Measurements from ENCODE around the gene ITGA4.
A peak's percentile ranks its signal among the peaks of the same experiment; 100 is the strongest.
"Not testable (repeated sequence)": the region's sequence is repeated elsewhere in the genome, so short reads cannot be mapped to it uniquely, and the experiment has no call there.

Gene ITGA4

GRCh38 chr2:181444654-181445053 lies 12.5 kb upstream of the ITGA4 start:
- Mint-ChIP-seq H3K4me1 (peaks cover 22% of the 10 kb centered on the region), H3K27me3 (no peaks in the 10 kb centered on the region), H3K4me3 (no peak overlapping the region), H3K9me3 (no peaks in the 10 kb centered on the region), H3K27ac (no peak overlapping the region), H3K36me3 (no peaks in the 10 kb centered on the region)
- no peak for ATAC-seq

- ATAC-seq: peak; percentile 56
- H3K4me3 Mint-ChIP-seq: no peak overlapping the region
Observed at GRCh38 chr2:181446985-181447384, 10.2 kb upstream of the ITGA4 start.

GRCh38 chr2:181449278-181449677 lies 7.9 kb upstream of the ITGA4 start:
- H3K27me3 Mint-ChIP-seq, ATAC-seq, H3K27ac Mint-ChIP-seq, H3K36me3 Mint-ChIP-seq, H3K9me3 Mint-ChIP-seq, H3K4me3 Mint-ChIP-seq: not testable (repeated sequence)
- H3K4me1 Mint-ChIP-seq: peaks cover 22% of the 10 kb centered on the region

More at GRCh38 chr2:181446985-181447384, 10.2 kb upstream of the ITGA4 start:
- H3K27me3 Mint-ChIP-seq: no peaks in the 10 kb centered on the region
- H3K4me1 Mint-ChIP-seq: peaks cover 18% of the 10 kb centered on the region
- no peaks in the 10 kb centered on the region for H3K36me3 Mint-ChIP-seq
- H3K9me3 Mint-ChIP-seq: no peaks in the 10 kb centered on the region
- peak overlapping the region; percentile 28 for H3K27ac Mint-ChIP-seq

- Mint-ChIP-seq H3K9me3 (no peaks in the 10 kb centered on the region), H3K4me1 (peaks cover 41% of the 10 kb centered on the region), H3K27ac (peak overlapping the region; percentile 49), H3K36me3 (no peaks in the 10 kb centered on the region), H3K4me3 (no peak overlapping the region), H3K27me3 (no peaks in the 10 kb centered on the region)
- no peak for ATAC-seq
Observed at GRCh38 chr2:181454686-181455450, 2.3 kb upstream of the ITGA4 start.

- Mint-ChIP-seq H3K36me3 (no peaks in the 10 kb centered on the region), H3K9me3 (no peaks in the 10 kb centered on the region), H3K27me3 (no peaks in the 10 kb centered on the region), H3K4me1 (peaks cover 58% of the 10 kb centered on the region), H3K27ac (peak overlapping the region; percentile 69), H3K4me3 (peak overlapping the region; percentile 92)
- ATAC-seq: peak; percentile 92
Observed at GRCh38 chr2:181456660-181457120, 496 bp upstream of the ITGA4 start.

- peaks cover 66% of the 10 kb centered on the region for H3K4me1 Mint-ChIP-seq
Observed at GRCh38 chr2:181457741-181458425, 697 bp downstream of the ITGA4 start.

GRCh38 chr2:181458871-181459270 lies 1.7 kb downstream of the ITGA4 start:
- Mint-ChIP-seq H3K27ac (peak overlapping the region; percentile 69), H3K4me1 (peaks cover 76% of the 10 kb centered on the region), H3K36me3 (peaks cover 4% of the 10 kb centered on the region), H3K9me3 (no peaks in the 10 kb centered on the region), H3K27me3 (no peaks in the 10 kb centered on the region), H3K4me3 (peak overlapping the region; percentile 92)
- no peak for ATAC-seq

More at GRCh38 chr2:181457741-181458425, 697 bp downstream of the ITGA4 start:
- H3K36me3 Mint-ChIP-seq: no peaks in the 10 kb centered on the region
- no peaks in the 10 kb centered on the region for H3K9me3 Mint-ChIP-seq
- H3K4me3 Mint-ChIP-seq: peak overlapping the region; percentile 92
- no peaks in the 10 kb centered on the region for H3K27me3 Mint-ChIP-seq
- peak overlapping the region; percentile 69 for H3K27ac Mint-ChIP-seq
- ATAC-seq: peak; percentile 62

GRCh38 chr2:181459621-181460021 lies 2.4 kb downstream of the ITGA4 start:
- Mint-ChIP-seq H3K9me3 (no peaks in the 10 kb centered on the region), H3K4me3 (peak overlapping the region; percentile 92), H3K27me3 (no peaks in the 10 kb centered on the region), H3K36me3 (peaks cover 11% of the 10 kb centered on the region), H3K27ac (peak overlapping the region; percentile 69), H3K4me1 (peaks cover 76% of the 10 kb centered on the region)
- ATAC-seq: no peak

- ATAC-seq: no peak
- Mint-ChIP-seq H3K9me3 (no peaks in the 10 kb centered on the region), H3K4me3 (peak overlapping the region; percentile 92), H3K36me3 (peaks cover 18% of the 10 kb centered on the region), H3K27me3 (no peaks in the 10 kb centered on the region), H3K27ac (peak overlapping the region; percentile 69), H3K4me1 (peaks cover 78% of the 10 kb centered on the region)
Observed at GRCh38 chr2:181461056-181461997, 4.1 kb downstream of the ITGA4 start.

- H3K9me3 Mint-ChIP-seq: no peaks in the 10 kb centered on the region
- peaks cover 18% of the 10 kb centered on the region for H3K36me3 Mint-ChIP-seq
- H3K27me3 Mint-ChIP-seq: no peaks in the 10 kb centered on the region
- peak overlapping the region; percentile 69 for H3K27ac Mint-ChIP-seq
- peaks cover 74% of the 10 kb centered on the region for H3K4me1 Mint-ChIP-seq
- no peak for ATAC-seq
- H3K4me3 Mint-ChIP-seq: peak overlapping the region; percentile 36
Observed at GRCh38 chr2:181462033-181462432, 4.8 kb downstream of the ITGA4 start.

- peak overlapping the region; percentile 69 for H3K27ac Mint-ChIP-seq
- peaks cover 82% of the 10 kb centered on the region for H3K4me1 Mint-ChIP-seq
- ATAC-seq: no peak
- H3K36me3 Mint-ChIP-seq: peaks cover 23% of the 10 kb centered on the region
- H3K27me3 Mint-ChIP-seq: no peaks in the 10 kb centered on the region
- H3K4me3 Mint-ChIP-seq: peak overlapping the region; percentile 36
- H3K9me3 Mint-ChIP-seq: no peaks in the 10 kb centered on the region
Observed at GRCh38 chr2:181463588-181463987, 6.4 kb downstream of the ITGA4 start.

GRCh38 chr2:181464966-181465365 lies 7.8 kb downstream of the ITGA4 start:
- no peaks in the 10 kb centered on the region for H3K9me3 Mint-ChIP-seq
- H3K4me3 Mint-ChIP-seq: peak overlapping the region; percentile 9
- peaks cover 35% of the 10 kb centered on the region for H3K36me3 Mint-ChIP-seq
- H3K27me3 Mint-ChIP-seq: no peaks in the 10 kb centered on the region
- H3K4me1 Mint-ChIP-seq: peaks cover 75% of the 10 kb centered on the region
- no peak for ATAC-seq
- H3K27ac Mint-ChIP-seq: peak overlapping the region; percentile 69

- peaks cover 42% of the 10 kb centered on the region for H3K36me3 Mint-ChIP-seq
- ATAC-seq: no peak
- H3K4me3 Mint-ChIP-seq: no peak overlapping the region
- peaks cover 73% of the 10 kb centered on the region for H3K4me1 Mint-ChIP-seq
- H3K27ac Mint-ChIP-seq: peak overlapping the region; percentile 69
- no peaks in the 10 kb centered on the region for H3K9me3 Mint-ChIP-seq
- no peaks in the 10 kb centered on the region for H3K27me3 Mint-ChIP-seq
Observed at GRCh38 chr2:181465676-181466375, 8.6 kb downstream of the ITGA4 start.

All from stimulated activated memory B cell treated with anti-CD40 and anti-IgM and Interleukin-4, amounts not matched to agents 10 μg/mL and 1 μg/mL and 100 μg/mL, for 72 hours (primary cell).